GM23338 (cell line): ENCODE data around the gene SLC41A3. TPM values are rescaled to one million over a fixed set of nuclear protein-coding genes. Genes with fewer than 3 reads are reported as not detected.

Experiments
- ATAC-seq: fragments of 200-7000 bp; cut with Tn5 transposase; 3 replicates; pipeline ENCODE4 v1.9.1; 2020
- DNase-seq: peaks from one replicate; pipeline ENCODE4 v3.0.0-alpha.2; 2015; ENCODE audit warnings: low spot score
- H2AFZ ChIP-seq: fragments of 200-600 bp; sonication (generic); 2 replicates; pipeline ENCODE4 v1.8.0; 2016; ENCODE audit warnings: antibody characterized with exemption, mild to moderate bottlenecking, moderate library complexity
- H3F3A ChIP-seq: fragments of 200-600 bp; sonication (generic); replicated peaks from 2 replicates; pipeline ENCODE4 v1.8.0; 2017; ENCODE audit warnings: antibody characterized with exemption, mixed run types, low read depth
- H3K27ac ChIP-seq: fragments of 200-600 bp; sonication (generic); 2 replicates; pipeline ENCODE4 v1.6.1; 2016; ENCODE audit warnings: low read depth
- H3K27me3 ChIP-seq: fragments of 200-600 bp; sonication (generic); 2 replicates; pipeline ENCODE4 v1.8.0; 2016; ENCODE audit warnings: mild to moderate bottlenecking, mixed run types, moderate library complexity; ENCODE audit not compliant: insufficient read depth
- H3K36me3 ChIP-seq: fragments of 200-600 bp; sonication (generic); 2 replicates; pipeline ENCODE4 v1.8.0; 2016; ENCODE audit warnings: mild to moderate bottlenecking; ENCODE audit not compliant: insufficient read depth
- H3K4me1 ChIP-seq: fragments of 200-600 bp; sonication (generic); 2 replicates; pipeline ENCODE4 v1.8.0; 2016; ENCODE audit warnings: mild to moderate bottlenecking, moderate library complexity; ENCODE audit not compliant: insufficient read depth
- H3K4me2 ChIP-seq: fragments of 200-600 bp; sonication (generic); 2 replicates; pipeline ENCODE4 v1.7.1; 2017; ENCODE audit warnings: mixed run types
- H3K4me3 ChIP-seq: fragments of 200-600 bp; sonication (generic); 2 replicates; pipeline ENCODE4 v1.6.1; 2016; ENCODE audit warnings: mixed run types
- H3K79me2 ChIP-seq: fragments of 200-600 bp; sonication (generic); replicated peaks from 2 replicates; pipeline ENCODE4 v1.8.0; 2017; ENCODE audit warnings: mild to moderate bottlenecking; ENCODE audit not compliant: insufficient read depth
- H3K9me2 ChIP-seq: fragments of 200-600 bp; sonication (generic); 2 replicates; pipeline ENCODE4 v1.8.0; 2017; ENCODE audit not compliant: insufficient read depth
- H4K20me1 ChIP-seq: fragments of 200-600 bp; sonication (generic); replicated peaks from 2 replicates; pipeline ENCODE4 v1.8.0; 2017; ENCODE audit warnings: mild to moderate bottlenecking; ENCODE audit not compliant: insufficient read depth
- H3K27ac Mint-ChIP-seq: 2 replicates; pipeline ENCODE4 v1.8.0; 2020; ENCODE audit warnings: inconsistent platforms, mild to moderate bottlenecking, moderate library complexity, mixed read lengths
- H3K27me3 Mint-ChIP-seq: 3 replicates; pipeline ENCODE4 v1.8.0; 2022; ENCODE audit warnings: low read depth, mild to moderate bottlenecking, moderate library complexity, mixed read lengths, inconsistent platforms; ENCODE audit not compliant: insufficient read depth, poor library complexity
- H3K36me3 Mint-ChIP-seq: 3 replicates; pipeline ENCODE4 v1.8.0; 2021; ENCODE audit warnings: low read depth, mild to moderate bottlenecking, inconsistent platforms, moderate library complexity, mixed read lengths
- H3K4me1 Mint-ChIP-seq: 3 replicates; pipeline ENCODE4 v1.8.0; 2020; ENCODE audit warnings: mild to moderate bottlenecking, inconsistent platforms, mixed read lengths
- H3K4me3 Mint-ChIP-seq: 3 replicates; pipeline ENCODE4 v1.8.0; 2021; ENCODE audit warnings: moderate library complexity, mild to moderate bottlenecking, inconsistent platforms, mixed read lengths
- H3K9me3 Mint-ChIP-seq: 3 replicates; pipeline ENCODE4 v1.8.0; 2020; ENCODE audit warnings: moderate library complexity, mild to moderate bottlenecking, inconsistent platforms, mixed read lengths
- CREB1 ChIP-seq: fragments of 250-450 bp; sonication (Bioruptor Pico); IDR thresholded peaks from 2 replicates; pipeline ENCODE4 v1.5.0; 2020; ENCODE audit warnings: low read depth, mild to moderate bottlenecking, moderate library complexity
- EZH2 ChIP-seq: fragments of 200-600 bp; sonication (generic); IDR thresholded peaks from one replicate; pipeline ENCODE4 v1.8.0; 2017; ENCODE audit warnings: antibody characterized with exemption, mild to moderate bottlenecking, low read depth; ENCODE audit not compliant: unreplicated experiment
- EZH2phosphoT487 ChIP-seq: fragments of 200-600 bp; sonication (generic); IDR thresholded peaks from one replicate; pipeline ENCODE4 v1.8.1; 2018; ENCODE audit warnings: antibody characterized with exemption; ENCODE audit not compliant: unreplicated experiment
- JUNB ChIP-seq: IDR thresholded peaks from one replicate; pipeline ENCODE4 v1.6.1; 2016; ENCODE audit warnings: antibody characterized with exemption; ENCODE audit not compliant: unreplicated experiment
- NANOG ChIP-seq: IDR thresholded peaks from 2 replicates; pipeline ENCODE4 v1.6.1; 2016; ENCODE audit warnings: antibody characterized with exemption, borderline replicate concordance
- POLR2AphosphoS5 ChIP-seq: IDR thresholded peaks from 2 replicates; pipeline ENCODE4 v1.6.1; 2016; ENCODE audit warnings: antibody characterized with exemption, low read depth
- STAT1 ChIP-seq: IDR thresholded peaks from one replicate; pipeline ENCODE4 v1.6.1; 2016; ENCODE audit warnings: antibody characterized with exemption; ENCODE audit not compliant: unreplicated experiment
- ZNF114 ChIP-seq: fragments of 250-450 bp; sonication (Bioruptor Pico); IDR thresholded peaks from 2 replicates; pipeline ENCODE4 v1.5.0; 2020; ENCODE audit warnings: mild to moderate bottlenecking, moderate library complexity
- ZNF331 ChIP-seq: fragments of 250-450 bp; sonication (Bioruptor Pico); IDR thresholded peaks from 2 replicates; pipeline ENCODE4 v1.5.0; 2020; ENCODE audit warnings: low read depth, mild to moderate bottlenecking, moderate library complexity
- polyA plus RNA-seq: library from polyadenylated mRNA; unstranded; fragments of >200 nt; fragmentation: Nextera tagmentation; extraction: Ambion mirVana; gene quantifications from 2 replicates; pipeline ENCODE4 v1.2.1, GENCODE V29; 2016
- total RNA-seq: library from RNA; depleted of rRNA; stranded (reverse); fragments of >200 nt; shearing (Covaris generic); gene quantifications from 2 replicates; pipeline ENCODE4 v1.2.3, GENCODE V29; 2014
- TF ChIP-seq, protein P1 (sequence below): fragments of 250-450 bp; sonication (Bioruptor Pico); IDR thresholded peaks from 2 replicates; pipeline ENCODE4 v1.5.0; 2020; ENCODE audit warnings: mild to moderate bottlenecking, moderate library complexity
- TF ChIP-seq, protein P2 (sequence below), 2 experiments: fragments of 200-600 bp in 1 of 2; sonication (generic) in 1 of 2; conservative IDR thresholded peaks; 2 replicates each; pipeline versions ENCODE4 v1.5.1 to v1.6.1; 2016 to 2017; ENCODE audit warnings: antibody characterized with exemption in 2 of 2, low read depth in 2 of 2, mild to moderate bottlenecking in 2 of 2, moderate library complexity in 1 of 2
- TF ChIP-seq, protein P3 (sequence below): IDR thresholded peaks from 2 replicates; pipeline ENCODE4 v1.6.1; 2016; ENCODE audit warnings: antibody characterized with exemption
- TF ChIP-seq, protein P4 (sequence below): IDR thresholded peaks from one replicate; pipeline ENCODE4 v1.6.1; 2018; ENCODE audit warnings: antibody characterized with exemption; ENCODE audit not compliant: unreplicated experiment

The SLC41A3 gene
- total and polyA plus RNA-seq, 2 experiments from 2014 or later = 12.1 to 29.8 TPM

DNA sequence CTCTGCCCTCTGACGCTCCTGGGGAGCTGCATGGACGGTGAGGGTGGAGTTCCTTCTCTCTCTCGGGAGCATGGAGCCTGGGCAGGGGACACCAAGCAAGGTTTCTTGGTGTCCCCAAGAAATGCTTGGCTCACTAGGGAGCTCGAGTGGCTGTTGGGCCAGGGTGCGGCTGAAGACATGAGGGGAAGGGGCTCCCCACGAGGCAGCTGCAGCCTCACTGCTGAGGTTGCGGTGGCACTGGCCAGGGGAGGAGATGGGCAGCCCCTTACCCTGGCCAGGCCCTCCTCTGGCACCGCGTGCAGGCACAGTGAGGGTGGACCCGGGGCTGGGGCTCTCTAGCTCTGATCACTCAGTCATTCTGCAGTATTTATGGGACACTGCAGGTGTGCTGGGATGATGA is 43.5 kb upstream of the SLC41A3 start:
- Histone ChIP-seq H3K27ac (no peak overlapping the region), H3K79me2 (no peaks in the 10 kb centered on the region), H3K36me3 (no peaks in the 10 kb centered on the region), H3K4me1 (no peaks in the 10 kb centered on the region; the same call in 1 of the 2 replicates), H2AFZ (no peak overlapping the region), H3K27me3 (no peaks in the 10 kb centered on the region), H3F3A (no peaks in the 10 kb centered on the region), H3K9me2 (no peaks in the 10 kb centered on the region), H3K4me2 (no peak overlapping the region), H4K20me1 (no peaks in the 10 kb centered on the region), H3K4me3 (no peak overlapping the region)
- no peak overlapping the region for H3K4me3 Mint-ChIP-seq
- no peak for ATAC-seq
- H3K27ac Mint-ChIP-seq = no peak overlapping the region
- no peaks in the 10 kb centered on the region for H3K9me3 Mint-ChIP-seq
- no peaks in the 10 kb centered on the region for H3K36me3 Mint-ChIP-seq
- no peak for DNase-seq
- peaks cover 14% of the 10 kb centered on the region for H3K27me3 Mint-ChIP-seq
- H3K4me1 Mint-ChIP-seq = peaks cover 22% of the 10 kb centered on the region
- TF ChIP-seq, protein P1, sequence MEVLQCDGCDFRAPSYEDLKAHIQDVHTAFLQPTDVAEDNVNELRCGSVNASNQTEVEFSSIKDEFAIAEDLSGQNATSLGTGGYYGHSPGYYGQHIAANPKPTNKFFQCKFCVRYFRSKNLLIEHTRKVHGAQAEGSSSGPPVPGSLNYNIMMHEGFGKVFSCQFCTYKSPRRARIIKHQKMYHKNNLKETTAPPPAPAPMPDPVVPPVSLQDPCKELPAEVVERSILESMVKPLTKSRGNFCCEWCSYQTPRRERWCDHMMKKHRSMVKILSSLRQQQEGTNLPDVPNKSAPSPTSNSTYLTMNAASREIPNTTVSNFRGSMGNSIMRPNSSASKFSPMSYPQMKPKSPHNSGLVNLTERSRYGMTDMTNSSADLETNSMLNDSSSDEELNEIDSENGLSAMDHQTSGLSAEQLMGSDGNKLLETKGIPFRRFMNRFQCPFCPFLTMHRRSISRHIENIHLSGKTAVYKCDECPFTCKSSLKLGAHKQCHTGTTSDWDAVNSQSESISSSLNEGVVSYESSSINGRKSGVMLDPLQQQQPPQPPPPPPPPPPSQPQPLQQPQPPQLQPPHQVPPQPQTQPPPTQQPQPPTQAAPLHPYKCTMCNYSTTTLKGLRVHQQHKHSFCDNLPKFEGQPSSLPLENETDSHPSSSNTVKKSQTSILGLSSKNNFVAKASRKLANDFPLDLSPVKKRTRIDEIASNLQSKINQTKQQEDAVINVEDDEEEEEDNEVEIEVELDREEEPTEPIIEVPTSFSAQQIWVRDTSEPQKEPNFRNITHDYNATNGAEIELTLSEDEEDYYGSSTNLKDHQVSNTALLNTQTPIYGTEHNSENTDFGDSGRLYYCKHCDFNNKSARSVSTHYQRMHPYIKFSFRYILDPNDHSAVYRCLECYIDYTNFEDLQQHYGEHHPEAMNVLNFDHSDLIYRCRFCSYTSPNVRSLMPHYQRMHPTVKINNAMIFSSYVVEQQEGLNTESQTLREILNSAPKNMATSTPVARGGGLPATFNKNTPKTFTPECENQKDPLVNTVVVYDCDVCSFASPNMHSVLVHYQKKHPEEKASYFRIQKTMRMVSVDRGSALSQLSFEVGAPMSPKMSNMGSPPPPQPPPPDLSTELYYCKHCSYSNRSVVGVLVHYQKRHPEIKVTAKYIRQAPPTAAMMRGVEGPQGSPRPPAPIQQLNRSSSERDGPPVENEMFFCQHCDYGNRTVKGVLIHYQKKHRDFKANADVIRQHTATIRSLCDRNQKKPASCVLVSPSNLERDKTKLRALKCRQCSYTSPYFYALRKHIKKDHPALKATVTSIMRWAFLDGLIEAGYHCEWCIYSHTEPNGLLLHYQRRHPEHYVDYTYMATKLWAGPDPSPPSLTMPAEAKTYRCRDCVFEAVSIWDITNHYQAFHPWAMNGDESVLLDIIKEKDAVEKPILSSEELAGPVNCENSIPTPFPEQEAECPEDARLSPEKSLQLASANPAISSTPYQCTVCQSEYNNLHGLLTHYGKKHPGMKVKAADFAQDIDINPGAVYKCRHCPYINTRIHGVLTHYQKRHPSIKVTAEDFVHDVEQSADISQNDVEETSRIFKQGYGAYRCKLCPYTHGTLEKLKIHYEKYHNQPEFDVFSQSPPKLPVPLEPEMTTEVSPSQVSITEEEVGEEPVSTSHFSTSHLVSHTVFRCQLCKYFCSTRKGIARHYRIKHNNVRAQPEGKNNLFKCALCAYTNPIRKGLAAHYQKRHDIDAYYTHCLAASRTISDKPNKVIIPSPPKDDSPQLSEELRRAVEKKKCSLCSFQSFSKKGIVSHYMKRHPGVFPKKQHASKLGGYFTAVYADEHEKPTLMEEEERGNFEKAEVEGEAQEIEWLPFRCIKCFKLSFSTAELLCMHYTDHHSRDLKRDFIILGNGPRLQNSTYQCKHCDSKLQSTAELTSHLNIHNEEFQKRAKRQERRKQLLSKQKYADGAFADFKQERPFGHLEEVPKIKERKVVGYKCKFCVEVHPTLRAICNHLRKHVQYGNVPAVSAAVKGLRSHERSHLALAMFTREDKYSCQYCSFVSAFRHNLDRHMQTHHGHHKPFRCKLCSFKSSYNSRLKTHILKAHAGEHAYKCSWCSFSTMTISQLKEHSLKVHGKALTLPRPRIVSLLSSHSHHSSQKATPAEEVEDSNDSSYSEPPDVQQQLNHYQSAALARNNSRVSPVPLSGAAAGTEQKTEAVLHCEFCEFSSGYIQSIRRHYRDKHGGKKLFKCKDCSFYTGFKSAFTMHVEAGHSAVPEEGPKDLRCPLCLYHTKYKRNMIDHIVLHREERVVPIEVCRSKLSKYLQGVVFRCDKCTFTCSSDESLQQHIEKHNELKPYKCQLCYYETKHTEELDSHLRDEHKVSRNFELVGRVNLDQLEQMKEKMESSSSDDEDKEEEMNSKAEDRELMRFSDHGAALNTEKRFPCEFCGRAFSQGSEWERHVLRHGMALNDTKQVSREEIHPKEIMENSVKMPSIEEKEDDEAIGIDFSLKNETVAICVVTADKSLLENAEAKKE (CRISPR knock-in tag) = no peak
- TF ChIP-seq ZNF114 (CRISPR knock-in tag) (no peak), NANOG (no peak), POLR2AphosphoS5 (no peak), EZH2phosphoT487 (no peak), JUNB (no peak), STAT1 (no peak), CREB1 (no peak), ZNF331 (no peak), EZH2 (no peak)
- TF ChIP-seq, protein P2, sequence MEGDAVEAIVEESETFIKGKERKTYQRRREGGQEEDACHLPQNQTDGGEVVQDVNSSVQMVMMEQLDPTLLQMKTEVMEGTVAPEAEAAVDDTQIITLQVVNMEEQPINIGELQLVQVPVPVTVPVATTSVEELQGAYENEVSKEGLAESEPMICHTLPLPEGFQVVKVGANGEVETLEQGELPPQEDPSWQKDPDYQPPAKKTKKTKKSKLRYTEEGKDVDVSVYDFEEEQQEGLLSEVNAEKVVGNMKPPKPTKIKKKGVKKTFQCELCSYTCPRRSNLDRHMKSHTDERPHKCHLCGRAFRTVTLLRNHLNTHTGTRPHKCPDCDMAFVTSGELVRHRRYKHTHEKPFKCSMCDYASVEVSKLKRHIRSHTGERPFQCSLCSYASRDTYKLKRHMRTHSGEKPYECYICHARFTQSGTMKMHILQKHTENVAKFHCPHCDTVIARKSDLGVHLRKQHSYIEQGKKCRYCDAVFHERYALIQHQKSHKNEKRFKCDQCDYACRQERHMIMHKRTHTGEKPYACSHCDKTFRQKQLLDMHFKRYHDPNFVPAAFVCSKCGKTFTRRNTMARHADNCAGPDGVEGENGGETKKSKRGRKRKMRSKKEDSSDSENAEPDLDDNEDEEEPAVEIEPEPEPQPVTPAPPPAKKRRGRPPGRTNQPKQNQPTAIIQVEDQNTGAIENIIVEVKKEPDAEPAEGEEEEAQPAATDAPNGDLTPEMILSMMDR (conservative IDR thresholded peaks at IDR 0.05; ENCODE audit: low read depth in 2 of 2) = no peak
- TF ChIP-seq, protein P3, sequence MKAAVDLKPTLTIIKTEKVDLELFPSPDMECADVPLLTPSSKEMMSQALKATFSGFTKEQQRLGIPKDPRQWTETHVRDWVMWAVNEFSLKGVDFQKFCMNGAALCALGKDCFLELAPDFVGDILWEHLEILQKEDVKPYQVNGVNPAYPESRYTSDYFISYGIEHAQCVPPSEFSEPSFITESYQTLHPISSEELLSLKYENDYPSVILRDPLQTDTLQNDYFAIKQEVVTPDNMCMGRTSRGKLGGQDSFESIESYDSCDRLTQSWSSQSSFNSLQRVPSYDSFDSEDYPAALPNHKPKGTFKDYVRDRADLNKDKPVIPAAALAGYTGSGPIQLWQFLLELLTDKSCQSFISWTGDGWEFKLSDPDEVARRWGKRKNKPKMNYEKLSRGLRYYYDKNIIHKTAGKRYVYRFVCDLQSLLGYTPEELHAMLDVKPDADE = no peak
- TF ChIP-seq, protein P4, sequence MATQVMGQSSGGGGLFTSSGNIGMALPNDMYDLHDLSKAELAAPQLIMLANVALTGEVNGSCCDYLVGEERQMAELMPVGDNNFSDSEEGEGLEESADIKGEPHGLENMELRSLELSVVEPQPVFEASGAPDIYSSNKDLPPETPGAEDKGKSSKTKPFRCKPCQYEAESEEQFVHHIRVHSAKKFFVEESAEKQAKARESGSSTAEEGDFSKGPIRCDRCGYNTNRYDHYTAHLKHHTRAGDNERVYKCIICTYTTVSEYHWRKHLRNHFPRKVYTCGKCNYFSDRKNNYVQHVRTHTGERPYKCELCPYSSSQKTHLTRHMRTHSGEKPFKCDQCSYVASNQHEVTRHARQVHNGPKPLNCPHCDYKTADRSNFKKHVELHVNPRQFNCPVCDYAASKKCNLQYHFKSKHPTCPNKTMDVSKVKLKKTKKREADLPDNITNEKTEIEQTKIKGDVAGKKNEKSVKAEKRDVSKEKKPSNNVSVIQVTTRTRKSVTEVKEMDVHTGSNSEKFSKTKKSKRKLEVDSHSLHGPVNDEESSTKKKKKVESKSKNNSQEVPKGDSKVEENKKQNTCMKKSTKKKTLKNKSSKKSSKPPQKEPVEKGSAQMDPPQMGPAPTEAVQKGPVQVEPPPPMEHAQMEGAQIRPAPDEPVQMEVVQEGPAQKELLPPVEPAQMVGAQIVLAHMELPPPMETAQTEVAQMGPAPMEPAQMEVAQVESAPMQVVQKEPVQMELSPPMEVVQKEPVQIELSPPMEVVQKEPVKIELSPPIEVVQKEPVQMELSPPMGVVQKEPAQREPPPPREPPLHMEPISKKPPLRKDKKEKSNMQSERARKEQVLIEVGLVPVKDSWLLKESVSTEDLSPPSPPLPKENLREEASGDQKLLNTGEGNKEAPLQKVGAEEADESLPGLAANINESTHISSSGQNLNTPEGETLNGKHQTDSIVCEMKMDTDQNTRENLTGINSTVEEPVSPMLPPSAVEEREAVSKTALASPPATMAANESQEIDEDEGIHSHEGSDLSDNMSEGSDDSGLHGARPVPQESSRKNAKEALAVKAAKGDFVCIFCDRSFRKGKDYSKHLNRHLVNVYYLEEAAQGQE = no peak
